ENCODE measurements around the gene KDELR3. TPM values are rescaled to one million over a fixed set of nuclear protein-coding genes. Genes with fewer than 3 reads are reported as not detected.

KDELR3 gene
- total RNA-seq, 1 experiment from 2014 or later = 33.1 TPM

- ChIA-PET POLR2A (no interaction called here), RAD21 (ENCODE audit: low non-redundant PET in 1 of 2, low total read pairs in 2 of 2, uncharacterized antibody in 2 of 2, unreplicated experiment in 2 of 2) (no interaction called here), CTCF (no interaction called here)
- Histone ChIP-seq H3K36me3 (ENCODE audit: control insufficient read depth in 1 of 2, insufficient read depth in 2 of 2, low read length in 2 of 2) (peaks cover 15 to 31% of the 10 kb centered on the region in 2 experiments; a peak in 3 of 4 replicates), H3K9me2 (ENCODE audit: insufficient read depth) (no peaks in the 10 kb centered on the region), H3K4me1 (ENCODE audit: control insufficient read depth in 1 of 2, insufficient read depth in 2 of 2, low read length in 2 of 2) (peaks cover 11 to 21% of the 10 kb centered on the region in 2 experiments; a peak in 3 of 4 replicates), H4K20me1 (ENCODE audit: insufficient read depth) (peaks cover 24% of the 10 kb centered on the region; the same call in 1 of the 2 replicates), H2AFZ (ENCODE audit: low read depth, low read length, poor library complexity, severe bottlenecking) (no peak overlapping the region), H3K9me3 (ENCODE audit: control insufficient read depth in 1 of 2, insufficient read depth in 1 of 2, low read depth in 1 of 2, low read length in 2 of 2) (no peaks in the 10 kb centered on the region), H3K9ac (ENCODE audit: low read length) (peak overlapping the region; percentile 99), H3K4me2 (ENCODE audit: low read length) (peak overlapping the region; percentile 80), H3K27me3 (ENCODE audit: insufficient read depth, low read length) (no peaks in the 10 kb centered on the region), H3K4me3 (replicated peaks in 1 of 2; ENCODE audit: low read depth in 1 of 2, low read length in 2 of 2) (peak overlapping the region; percentile 80 to 92), H3K27ac (ENCODE audit: low read depth, low read length) (peak overlapping the region; percentile 99), H3K79me2 (ENCODE audit: insufficient read depth, low read length) (peaks cover 54% of the 10 kb centered on the region)
- ATAC-seq = peak; percentile 49
- TF ChIP-seq ZFX (IDR thresholded peaks at IDR 0.05) = peak; percentile 98
- TF ChIP-seq FOSL1 (IDR thresholded peaks at IDR 0.05; ENCODE audit: low read depth) = no peak
- no peak for TF ChIP-seq ELF1 (IDR thresholded peaks at IDR 0.05; ENCODE audit: borderline replicate concordance, low read depth)
- TF ChIP-seq SIN3A (IDR thresholded peaks at IDR 0.05; ENCODE audit: low read depth) = peak; percentile 28; the same call in 1 of the 2 replicates
- no peak for TF ChIP-seq RAD21 (IDR thresholded peaks at IDR 0.05; ENCODE audit: low read depth)
- TF ChIP-seq POLR2AphosphoS5 (IDR thresholded peaks at IDR 0.05; ENCODE audit: low read depth, low read length) = peak; percentile 44
- intact Hi-C loops (cut with micrococcal nuclease) = no loop called here
- DNase-seq (ENCODE audit: low read depth, low spot score) = no peak
- BruUV-seq (replicated peaks) = no TSS peak
Observed at GRCh38 chr22:38505541-38506117, 37.7 kb downstream of the KDELR3 start.

GRCh38 chr22:38506118-38506962, 38.4 kb downstream of the KDELR3 start, which contains the start of gene DDX17:
DDX17 (minus strand) TSS chr22:38506311.
- intact Hi-C loops (cut with micrococcal nuclease) = no loop called here
- POLR2A ChIA-PET = no interaction called here
- peak within 1 kb of the TSS; percentile 99 for H3K27ac ChIP-seq (ENCODE audit: low read depth, low read length)
- H3K27me3 ChIP-seq (ENCODE audit: insufficient read depth, low read length) = no peaks in the 10 kb centered on the region
- H2AFZ ChIP-seq (ENCODE audit: low read depth, low read length, poor library complexity, severe bottlenecking) = peak within 1 kb of the TSS; percentile 81
- ATAC-seq (peak; percentile 93), DNase-seq (ENCODE audit: low read depth, low spot score) (peak; percentile 91)
- peak within 1 kb of the TSS; percentile 99 for H3K9ac ChIP-seq (ENCODE audit: low read length)
- peaks cover 47% of the 10 kb centered on the region for H3K79me2 ChIP-seq (ENCODE audit: insufficient read depth, low read length)
- H3K9me2 ChIP-seq (ENCODE audit: insufficient read depth) = no peaks in the 10 kb centered on the region
- peak within 1 kb of the TSS; percentile 84 for H3K4me2 ChIP-seq (ENCODE audit: low read length)
- TSS peak; percentile 96 for BruUV-seq (replicated peaks)
- peaks cover 23% of the 10 kb centered on the region; the same call in 1 of the 2 replicates for H4K20me1 ChIP-seq (ENCODE audit: insufficient read depth)
- CTCF ChIA-PET = no interaction called here
- peaks cover 8 to 27% of the 10 kb centered on the region in 2 experiments; a peak in 3 of 4 replicates for H3K36me3 ChIP-seq (ENCODE audit: control insufficient read depth in 1 of 2, insufficient read depth in 2 of 2, low read length in 2 of 2)
- H3K4me1 ChIP-seq (ENCODE audit: control insufficient read depth in 1 of 2, insufficient read depth in 2 of 2, low read length in 2 of 2) = peaks cover 11 to 21% of the 10 kb centered on the region in 2 experiments; a peak in 3 of 4 replicates
- H3K4me3 ChIP-seq (replicated peaks in 1 of 2; ENCODE audit: low read depth in 1 of 2, low read length in 2 of 2) = peak within 1 kb of the TSS; percentile 80 to 92
- RAD21 ChIA-PET (ENCODE audit: low non-redundant PET in 1 of 2, low total read pairs in 2 of 2, uncharacterized antibody in 2 of 2, unreplicated experiment in 2 of 2) = no interaction called here
- no peaks in the 10 kb centered on the region for H3K9me3 ChIP-seq (ENCODE audit: control insufficient read depth in 1 of 2, insufficient read depth in 1 of 2, low read depth in 1 of 2, low read length in 2 of 2)
- TF ChIP-seq ZBTB33 (IDR thresholded peaks at IDR 0.05; ENCODE audit: extremely low read depth, insufficient replicate concordance, low read length) = no peak
- TF ChIP-seq SIN3A (IDR thresholded peaks at IDR 0.05; ENCODE audit: low read depth) = peak; percentile 18; the same call in 1 of the 2 replicates
- peak; percentile 61 for TF ChIP-seq FOSL1 (IDR thresholded peaks at IDR 0.05; ENCODE audit: low read depth)
- TF ChIP-seq EZH2 (IDR thresholded peaks at IDR 0.05) = no peak
- TF ChIP-seq POLR2A (IDR thresholded peaks at IDR 0.05; ENCODE audit: borderline replicate concordance, extremely low read depth, insufficient read depth, insufficient read length) = peak; percentile 10
- TF ChIP-seq ATF3 (IDR thresholded peaks at IDR 0.05) = no peak
- TF ChIP-seq EGR1 (IDR thresholded peaks at IDR 0.05; ENCODE audit: low read depth) = peak; percentile 28; the same call in 1 of the 2 replicates
- no peak for TF ChIP-seq ZNF274 (IDR thresholded peaks at IDR 0.05; ENCODE audit: low read depth, low read length)
- TF ChIP-seq YY1 (IDR thresholded peaks at IDR 0.05; ENCODE audit: extremely low read depth, insufficient replicate concordance, low read depth, low read length) = peak; percentile 94

Data from HCT116 (cell line).